T-helper 1 cell (primary cell): ENCODE data around the gene HOXC13.

ENCODE experiments used
- DNase-seq, 5 donors: peaks; one replicate each; pipeline ENCODE4 v3.0.0-alpha.2; 2012 to 2020

HOXC13 gene

DNA sequence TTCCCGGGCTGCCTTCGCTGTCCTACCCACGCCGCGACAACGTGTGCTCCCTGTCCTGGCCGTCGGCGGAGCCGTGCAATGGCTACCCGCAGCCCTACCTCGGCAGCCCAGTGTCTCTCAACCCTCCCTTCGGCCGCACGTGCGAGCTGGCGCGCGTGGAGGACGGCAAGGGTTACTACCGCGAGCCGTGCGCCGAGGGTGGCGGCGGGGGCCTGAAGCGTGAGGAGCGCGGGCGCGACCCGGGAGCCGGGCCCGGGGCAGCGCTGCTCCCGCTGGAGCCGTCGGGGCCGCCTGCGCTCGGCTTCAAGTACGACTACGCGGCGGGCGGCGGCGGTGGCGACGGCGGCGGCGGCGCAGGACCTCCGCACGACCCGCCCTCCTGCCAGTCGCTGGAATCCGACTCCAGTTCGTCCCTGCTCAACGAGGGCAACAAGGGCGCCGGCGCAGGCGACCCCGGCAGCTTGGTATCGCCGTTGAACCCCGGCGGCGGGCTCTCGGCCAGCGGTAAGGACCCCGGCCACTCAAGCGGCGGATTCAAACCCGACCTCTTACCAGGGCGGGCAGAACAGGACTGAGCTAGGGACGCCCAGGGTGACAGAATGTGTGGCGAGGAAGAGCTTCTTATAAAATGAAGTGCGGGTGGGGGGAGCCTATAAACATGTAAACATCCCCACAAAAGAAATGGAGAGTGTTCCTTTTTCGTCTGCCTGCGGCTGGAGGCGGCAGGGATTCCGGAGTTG lies 16.6 kb downstream of the HOXC13 start:
- DNase-seq, result no peak

DNA sequence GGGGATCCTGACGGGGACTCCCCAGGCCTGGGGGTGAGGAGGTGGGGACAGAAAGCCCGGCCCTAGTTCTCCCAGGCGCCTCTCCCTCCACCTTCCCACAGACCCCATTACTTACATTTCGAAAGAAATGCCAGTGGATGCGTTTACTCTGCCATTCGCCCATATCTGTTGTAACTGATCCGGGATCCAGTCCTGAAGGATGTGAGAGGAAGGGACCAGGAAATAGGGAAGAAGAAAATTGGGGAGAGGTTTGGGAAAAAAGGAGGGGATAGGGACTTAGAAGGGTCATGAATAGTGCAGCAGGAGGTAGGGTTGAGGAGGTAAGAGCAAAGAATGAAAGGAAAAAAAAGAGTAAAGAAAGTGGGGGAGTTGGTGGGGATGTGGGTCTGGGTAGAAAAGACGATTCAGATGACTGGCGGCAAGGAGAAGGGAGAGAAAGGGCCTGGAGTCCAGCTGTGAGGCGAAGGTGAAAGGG lies 17.2 kb downstream of the HOXC13 start:
- no peak for DNase-seq

DNA sequence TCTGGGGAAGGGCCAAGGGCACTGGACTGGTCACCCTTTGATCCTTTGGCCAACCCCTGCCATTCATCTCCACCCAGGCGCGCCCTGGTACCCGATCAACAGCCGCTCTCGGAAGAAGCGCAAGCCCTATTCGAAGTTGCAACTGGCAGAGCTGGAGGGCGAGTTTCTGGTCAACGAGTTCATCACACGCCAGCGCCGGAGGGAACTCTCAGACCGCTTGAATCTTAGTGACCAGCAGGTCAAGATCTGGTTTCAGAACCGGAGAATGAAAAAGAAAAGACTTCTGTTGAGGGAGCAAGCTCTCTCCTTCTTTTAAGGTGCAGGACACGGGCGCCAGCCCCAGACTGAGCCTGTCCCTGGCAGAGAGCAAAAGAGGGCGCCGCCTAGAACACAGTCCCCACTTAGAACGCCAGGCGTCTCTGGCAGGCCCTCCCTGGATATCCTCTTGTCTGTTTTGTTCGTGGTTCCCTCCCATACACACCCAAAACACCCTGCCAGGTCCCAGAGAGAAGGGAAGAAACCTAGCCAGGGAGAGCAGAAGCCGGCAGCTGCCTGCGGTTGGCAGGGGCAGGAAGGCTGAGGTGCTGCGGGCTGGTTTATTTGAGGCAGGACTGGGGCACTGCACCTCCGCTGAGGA lies 17.7 kb downstream of the HOXC13 start:
- DNase-seq, result no peak

DNA sequence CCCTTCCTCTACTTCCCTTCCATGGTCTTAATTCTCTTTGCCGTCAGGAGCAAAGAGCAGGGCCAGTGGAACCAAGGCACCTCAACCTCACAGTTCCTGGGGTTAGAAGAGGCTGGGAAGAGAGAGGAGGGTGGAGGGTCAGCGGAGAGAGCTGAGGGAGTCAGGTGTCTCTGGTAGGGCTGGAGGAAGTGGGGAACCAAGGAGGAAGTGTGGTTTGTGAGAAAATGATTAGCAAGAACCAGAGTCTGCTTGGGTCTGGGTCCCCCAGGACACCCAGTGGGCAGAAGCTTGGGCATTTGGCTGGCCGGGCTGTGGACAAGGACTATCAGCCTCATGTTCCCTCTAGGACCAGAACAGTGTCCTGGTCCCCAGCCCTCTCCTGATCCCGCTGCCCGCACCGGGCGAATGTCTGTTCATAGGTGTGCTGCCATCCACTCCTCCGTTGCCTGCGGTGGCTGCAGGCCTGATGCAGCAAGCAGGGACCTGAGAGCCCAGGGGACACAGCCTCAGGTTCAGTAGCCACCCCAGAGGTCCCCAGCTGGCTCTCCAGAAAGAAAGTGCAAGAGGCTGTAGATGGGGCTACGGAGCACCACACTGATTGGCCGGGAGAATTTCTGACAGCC lies 18.4 kb downstream of the HOXC13 start:
- DNase-seq, result no peak

DNA sequence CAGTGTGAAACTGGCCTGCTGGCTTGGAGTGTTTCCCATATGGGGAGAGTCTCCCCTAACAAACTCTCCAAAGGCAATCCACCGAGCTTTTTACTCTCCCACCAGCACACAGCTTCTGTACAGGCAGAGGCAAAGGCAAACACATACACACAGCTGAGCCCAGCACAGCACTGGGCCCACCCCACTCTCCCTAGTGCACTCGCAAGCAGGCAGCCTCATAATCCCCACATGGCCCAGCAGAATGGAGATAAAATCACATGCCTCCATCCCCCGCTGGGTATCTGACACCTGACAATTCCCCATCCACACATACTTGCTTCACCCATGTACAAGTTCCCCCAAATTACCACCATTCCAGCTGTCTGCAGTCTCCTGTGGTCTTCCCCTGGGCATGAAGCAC lies 19.5 kb downstream of the HOXC13 start:
- DNase-seq, result no peak

DNA sequence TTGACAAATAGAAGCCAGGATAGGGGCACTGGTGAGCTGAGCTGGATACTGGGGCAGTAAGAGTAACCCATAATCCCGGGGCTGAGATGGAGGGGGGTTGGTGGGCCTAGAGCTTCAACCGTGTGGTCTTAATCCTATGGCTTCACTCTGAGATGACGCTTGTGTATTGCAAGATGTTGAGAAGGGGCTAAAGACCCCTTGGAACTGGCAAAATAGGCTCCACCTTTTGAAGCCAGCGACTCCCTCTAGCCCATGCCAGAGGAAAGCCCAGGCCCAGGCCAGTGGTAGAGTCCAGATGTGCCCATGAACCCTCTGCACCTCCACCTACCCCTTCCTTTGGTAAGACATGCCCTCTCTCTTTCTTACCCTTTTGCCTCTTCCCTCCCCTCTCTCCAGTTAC lies 20.7 kb downstream of the HOXC13 start:
- DNase-seq, result no peak

DNA sequence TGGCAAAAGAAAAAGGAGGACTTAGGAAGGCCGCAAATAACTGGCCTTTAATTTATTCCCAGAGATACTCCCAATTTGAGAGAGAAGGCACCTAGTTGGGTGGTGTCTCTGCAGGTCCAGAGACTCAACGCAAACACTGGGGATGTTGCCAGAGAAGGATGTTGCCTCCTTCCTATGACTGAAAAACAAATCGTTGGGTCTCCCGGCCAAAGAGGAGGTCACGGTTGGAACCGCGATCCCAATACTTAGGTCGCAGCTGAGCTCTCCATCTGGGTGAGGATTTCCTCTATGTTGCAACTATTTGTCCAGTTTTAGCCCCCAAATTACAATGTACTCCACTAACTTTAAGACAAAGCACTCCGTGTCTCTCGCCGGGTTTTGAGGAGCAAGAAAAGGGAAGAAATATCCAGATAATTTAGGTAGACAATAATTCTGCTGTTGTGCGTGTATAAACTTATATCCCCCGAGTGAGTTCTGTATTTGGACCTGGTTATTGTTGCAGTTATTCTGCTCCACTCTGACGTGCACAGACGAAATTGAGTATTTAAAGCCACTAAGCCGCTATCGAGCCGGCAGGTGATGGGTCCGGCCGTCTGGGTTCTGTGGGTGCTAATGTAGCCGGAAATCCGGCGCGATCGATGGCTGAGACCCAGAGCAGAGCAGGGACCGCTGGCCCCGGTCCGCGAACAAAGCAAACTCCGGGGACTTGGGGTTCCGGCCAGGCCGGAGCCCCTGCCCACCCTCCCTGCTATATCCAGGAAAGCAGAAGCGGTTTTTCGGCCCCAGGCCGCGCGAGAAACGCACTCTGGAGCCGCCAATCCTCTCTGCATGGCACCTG lies 21.8 kb downstream of the HOXC13 start:
- no peak for DNase-seq

DNA sequence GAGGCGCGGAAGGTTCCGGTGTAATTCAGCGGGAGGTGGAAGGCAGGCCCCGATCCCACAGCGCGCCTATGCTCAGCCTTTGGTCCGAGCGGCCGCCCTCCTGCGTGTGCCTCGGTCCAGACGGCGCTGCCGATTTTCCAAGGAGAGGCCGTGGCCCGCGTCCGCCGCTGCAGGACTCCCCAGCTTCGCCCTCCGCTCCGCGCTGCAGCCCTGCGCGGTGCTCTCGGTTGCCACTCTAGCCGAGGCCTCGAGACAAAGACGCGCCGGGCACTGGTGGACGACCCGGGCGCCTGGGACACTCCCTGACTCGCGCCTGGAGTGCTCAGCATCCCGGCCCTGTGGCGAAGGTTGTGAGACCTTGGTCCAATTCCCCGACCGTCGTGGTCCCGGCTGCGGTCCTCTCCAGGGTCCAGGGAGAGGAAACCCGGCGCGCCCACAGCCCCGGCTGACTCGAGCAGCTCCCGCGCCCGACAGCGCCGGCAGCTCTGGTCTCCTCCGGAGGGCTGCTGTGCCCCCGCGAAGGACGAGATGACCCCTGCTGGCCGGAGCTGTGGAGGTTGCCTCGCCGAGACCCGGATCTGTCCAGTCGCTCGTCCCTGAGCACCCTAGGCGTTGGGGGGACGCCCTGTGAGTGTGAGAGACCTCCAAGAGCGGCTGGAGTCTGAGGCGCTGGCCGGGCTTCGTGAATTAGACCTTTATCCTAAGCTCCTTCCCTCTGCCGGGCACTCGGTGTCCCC lies 22.6 kb downstream of the HOXC13 start:
- DNase-seq, result no peak

DNA sequence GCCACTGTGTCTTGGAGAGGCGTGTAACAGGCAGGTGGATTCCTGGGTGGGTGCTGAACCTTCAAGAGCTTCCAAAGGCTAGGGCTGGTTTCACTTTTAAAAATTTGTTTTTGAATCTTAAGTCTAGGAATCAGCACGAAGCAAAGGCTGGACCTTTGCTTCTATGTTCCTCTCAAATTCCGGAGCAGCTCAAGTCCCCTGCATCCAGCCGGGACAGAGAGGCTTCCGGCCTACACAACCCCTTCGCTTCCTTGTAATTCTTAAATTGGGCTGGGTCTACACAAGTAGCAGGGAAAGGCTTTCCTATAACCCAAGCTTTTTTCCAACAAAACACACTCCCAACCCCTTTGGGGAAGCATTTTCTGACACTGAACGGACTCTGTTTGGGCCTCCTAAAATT lies 24.4 kb downstream of the HOXC13 start:
- no peak for DNase-seq

DNA sequence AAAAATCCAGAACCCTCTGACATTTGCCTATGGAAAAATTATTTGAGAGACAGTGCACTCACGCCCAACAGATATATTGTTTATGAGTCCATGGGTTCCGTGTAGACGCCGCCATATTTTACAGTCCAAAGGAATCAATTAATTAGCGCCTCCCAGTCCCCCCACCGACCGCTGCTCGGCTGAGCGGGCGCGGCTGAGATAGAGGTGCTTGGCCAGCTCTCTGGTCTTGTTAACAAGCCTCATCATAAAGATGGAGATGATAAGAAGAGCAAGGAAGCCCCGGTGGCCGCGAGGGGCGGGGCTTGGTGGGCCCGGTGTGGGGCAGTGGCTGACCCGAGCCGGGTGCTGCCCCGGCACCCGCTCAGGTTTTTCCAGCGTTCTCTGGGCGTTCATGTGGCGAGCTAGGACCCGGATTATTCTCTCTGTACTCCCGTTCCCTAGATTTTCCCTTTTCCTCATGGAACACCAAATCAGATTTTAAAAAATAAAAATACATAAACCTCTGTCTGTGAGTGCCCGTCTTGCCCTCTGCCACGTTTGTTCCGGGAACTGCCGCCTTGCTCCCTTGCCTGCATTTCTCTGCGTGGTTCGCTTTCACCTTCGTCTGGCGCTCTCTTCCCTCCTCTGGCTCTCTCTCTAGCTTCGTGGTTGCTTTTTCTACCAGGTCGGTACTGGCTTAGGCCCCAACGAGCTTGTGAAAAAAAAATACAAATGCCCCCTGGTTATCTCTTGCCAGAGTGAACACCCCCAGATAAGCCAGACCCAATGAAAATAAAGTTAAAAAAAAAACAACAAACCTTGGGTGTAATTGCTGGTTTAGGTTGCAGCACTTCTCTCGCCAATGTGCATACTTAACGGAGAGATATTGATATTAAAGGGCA lies 25.0 kb downstream of the HOXC13 start:
- no peak for DNase-seq

DNA sequence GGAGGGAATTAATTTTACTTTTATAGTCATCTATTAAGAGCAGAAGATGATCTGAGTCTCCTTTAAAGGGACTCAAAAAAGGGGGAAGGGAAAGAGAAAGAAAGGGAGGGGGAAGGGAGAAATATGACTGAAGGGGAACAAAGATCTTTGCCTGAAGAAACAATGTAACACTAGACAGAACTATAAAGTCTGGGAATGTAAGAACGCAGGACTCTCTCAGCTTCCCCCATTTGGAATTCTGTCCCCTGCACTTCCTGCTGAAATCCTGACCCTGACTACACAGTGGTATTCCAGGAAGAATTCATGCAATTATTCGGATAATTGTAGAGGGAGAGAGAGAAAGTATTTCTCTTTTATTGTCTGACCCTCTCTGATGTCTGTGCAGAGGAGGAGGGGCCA lies 25.7 kb downstream of the HOXC13 start:
- DNase-seq, result no peak

DNA sequence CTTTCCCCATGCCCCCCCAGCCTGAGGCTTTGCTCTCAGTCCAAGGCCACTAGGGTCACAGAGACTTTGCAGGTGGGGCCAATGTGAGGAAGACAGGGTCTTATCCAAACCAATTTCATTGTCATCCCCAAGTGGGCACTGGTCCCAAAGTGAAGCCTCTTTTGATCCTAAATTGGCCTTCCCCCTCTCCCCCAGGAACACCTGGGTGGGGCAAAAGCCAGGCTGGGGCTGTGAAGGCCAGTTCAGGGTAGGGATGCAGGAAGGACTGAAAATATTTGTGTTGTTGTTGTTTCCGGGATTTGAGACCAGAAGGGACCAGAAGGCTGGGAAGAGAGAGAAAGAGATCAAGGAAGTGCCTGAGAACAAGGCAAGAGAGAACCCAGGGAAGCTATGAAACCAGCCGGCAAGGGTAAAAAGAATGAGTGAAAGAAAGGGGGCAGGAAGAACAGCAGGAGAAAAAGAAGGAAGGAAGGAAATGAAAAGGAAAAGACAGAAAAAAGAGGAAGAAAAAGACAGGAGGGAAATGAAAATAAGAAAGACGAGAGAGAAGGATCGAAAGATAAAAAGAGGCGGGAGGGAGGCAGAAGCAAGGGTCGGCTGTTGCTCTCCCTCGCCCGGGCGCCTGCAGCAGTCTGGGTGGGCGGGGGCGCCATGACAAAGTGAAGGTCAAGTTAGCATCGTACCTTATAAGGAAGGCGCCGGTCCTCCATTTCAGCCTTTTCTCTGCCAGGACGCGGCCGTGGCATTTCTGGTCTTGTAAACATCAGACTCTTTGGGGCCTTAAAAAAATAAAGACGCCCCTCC lies 26.9 kb downstream of the HOXC13 start:
- no peak for DNase-seq

DNA sequence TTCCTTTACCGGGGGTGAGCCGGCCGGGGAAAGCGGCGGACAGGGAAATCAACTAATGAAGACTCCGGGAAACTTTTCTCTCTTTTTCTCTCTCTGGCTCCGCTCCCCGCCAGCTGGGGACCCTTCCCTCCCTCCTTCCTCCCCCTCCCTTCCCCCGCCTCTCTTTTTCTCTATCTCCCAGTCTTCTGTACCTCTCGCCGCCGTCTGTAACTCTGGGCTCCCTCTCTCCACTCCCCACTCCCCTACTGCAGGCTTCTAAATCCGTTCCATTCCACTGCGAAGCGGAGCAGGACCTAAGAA lies 27.4 kb downstream of the HOXC13 start:
- DNase-seq, result no peak

DNA sequence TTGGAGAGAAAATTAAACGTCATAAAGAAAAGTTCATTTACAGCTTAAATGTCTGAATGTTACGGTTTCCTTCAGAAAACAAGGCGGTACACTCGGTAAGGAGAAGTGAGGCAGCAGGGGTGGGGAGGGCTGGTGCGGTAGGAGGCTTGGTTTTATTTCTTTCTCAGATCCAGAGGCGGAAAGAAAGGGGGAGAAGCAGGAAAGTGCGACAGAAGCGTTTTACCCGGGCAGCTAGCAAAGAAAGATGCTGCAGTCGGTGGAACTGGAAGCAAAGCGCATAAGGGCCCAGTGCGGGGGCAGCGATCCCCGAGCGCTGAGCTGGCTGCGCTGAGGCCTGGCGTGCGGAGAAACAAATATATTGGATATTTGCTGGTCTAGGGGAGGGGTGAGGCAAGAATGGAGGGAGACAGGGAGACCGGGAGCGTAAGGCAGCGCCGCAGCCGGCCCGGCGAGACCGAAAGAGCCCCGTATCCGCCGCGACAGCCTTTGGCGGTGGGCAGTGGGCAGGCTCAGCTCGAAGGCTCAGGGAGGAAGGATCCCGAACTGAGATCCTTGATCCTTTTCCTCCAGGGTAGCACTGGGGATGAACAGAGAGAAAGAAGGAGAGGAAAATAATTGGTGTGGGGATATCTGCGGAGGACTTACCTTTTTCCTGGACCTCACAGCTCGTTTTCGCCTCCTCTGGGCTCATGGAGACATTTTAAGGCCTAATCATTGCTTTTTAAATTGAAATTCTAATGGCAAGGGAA lies 27.9 kb downstream of the HOXC13 start:
- no peak for DNase-seq

DNA sequence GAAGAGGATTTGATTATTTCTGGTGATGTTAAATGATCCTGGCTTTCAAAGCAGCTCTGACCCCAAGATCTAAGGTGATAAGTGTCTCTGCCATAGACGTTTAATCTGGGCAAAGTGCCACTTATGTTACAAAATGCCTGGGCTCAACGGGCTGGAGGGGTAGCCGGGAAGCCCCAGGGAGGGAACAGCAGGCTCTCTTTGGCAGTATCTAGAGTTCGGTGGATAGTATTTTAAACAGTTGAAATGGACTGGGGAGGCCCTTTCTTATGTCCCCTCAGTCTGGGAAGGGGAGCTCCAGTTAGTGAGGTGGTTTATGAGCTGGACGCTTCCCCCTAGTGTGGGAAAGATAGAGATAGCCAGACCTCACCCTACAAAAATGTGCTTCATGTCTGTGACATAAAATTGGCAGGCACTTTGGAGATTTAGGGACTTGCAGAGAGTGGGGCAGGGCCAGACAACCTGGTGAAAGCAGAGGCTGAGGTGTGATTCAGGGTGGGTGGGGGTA lies 28.8 kb downstream of the HOXC13 start:
- DNase-seq, result no peak

DNA sequence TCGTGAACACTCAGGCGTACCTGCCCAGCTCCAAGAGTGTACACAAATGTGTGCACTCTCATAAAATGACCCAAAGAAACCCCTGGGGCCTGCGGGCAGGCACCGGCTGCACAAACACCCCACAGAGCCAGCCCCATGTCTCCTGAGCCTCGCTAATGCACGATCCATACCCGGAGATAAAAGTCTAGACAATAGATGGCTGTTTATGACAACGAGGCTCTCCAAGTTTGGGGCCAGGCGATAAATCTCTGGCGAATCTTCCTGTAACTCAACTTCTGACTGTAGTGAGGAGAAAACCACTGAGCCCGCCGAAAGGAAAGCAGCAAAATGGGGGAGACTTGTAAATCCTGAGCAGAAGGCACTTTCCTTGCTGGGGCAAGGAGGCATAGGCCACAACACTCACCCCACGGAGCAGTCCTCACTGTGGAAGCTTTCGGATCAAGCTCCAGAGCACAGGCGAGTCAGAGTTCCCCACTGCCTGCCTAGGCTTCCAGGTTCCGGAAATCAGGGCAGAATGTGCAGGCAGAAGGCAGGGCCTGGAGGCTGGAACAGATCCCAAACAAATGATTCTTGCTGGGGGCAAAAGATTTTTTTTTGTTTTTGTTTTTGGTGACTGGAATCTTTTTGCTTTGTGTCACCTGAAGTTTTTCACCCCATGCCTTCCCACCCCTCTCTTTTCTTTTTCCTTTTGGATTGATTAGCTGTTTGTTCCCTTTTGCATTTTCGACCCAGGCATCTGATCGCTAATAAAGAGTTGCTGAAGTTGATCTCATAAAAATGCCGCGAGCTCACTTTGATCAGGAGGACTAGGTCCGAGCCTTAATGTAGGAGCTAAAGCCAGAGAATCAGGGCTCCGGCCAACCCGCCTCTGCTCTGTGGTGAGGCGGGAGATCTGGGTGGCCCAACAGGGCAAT lies 29.8 kb downstream of the HOXC13 start:
- no peak for DNase-seq

DNA sequence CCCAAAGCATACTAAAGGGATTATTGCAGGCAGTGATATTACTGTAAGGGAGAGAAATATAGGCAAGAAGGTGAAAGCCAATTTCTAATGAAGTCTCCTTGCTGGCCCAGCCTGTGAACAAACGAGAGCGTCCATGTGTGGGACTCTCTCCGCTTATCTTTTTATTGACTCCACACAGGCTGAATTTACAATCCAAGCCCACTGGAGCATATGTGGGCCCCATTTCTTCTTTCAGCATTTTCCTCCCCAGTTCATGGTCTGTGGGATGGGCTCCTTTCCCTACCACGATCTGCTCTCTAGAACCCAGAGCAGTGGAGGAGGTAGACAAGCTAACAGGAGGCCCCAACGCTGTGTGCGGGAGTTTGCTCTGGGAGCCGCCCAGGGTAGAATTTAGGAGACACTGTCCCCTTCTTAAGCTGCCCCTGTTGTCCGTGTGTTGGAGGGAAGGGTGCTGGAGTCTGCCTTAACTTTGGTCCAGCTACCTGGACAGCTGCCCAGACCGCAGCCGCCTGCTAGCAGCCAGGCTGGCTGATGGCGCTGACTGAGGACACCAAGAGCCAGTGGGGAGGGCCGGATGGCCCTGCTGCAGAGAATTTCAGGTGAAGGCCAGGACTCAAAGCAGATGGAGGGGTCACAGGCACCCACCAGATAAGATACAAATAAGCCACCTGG lies 31.1 kb downstream of the HOXC13 start:
- no peak for DNase-seq

DNA sequence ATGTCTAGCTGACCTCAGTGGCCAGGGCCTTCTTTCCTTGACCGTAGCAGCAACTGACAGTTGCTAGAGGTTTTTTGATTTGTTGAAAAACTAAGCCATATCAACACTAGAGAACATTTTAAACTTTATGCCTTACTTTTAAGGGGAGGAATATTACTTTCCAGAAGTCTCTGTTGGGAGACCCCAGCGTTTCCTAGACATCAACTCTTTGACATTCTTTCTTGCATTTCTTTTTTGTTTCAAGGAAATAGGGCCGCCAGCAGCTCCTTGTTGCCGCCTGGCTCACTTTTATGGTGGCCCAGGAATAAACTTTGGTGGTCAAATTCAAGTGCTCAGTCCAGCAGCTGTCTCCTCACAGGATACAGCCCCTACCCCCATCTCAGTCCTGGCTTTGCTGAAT lies 31.8 kb downstream of the HOXC13 start:
- DNase-seq, result no peak
